Heart left ventricle (tissue), 13 donors: ENCODE measurements around the gene ALK.

Experiments
- CTCF ChIP-seq, 12 donors: fragments of 200-600 bp; sonication (generic) in 4 of 12; IDR thresholded peaks; one replicate each; pipeline versions ENCODE4 v1.5.0 to v1.8.0; 2018 to 2022; ENCODE audit warnings: antibody characterized with exemption in 12 of 12, mild to moderate bottlenecking in 5 of 12
- POLR2A ChIP-seq, 2 donors: fragments of 450-650 bp; IDR thresholded peaks; one replicate each; pipeline ENCODE4 v1.6.1; 2017; ENCODE audit warnings: antibody characterized with exemption in 2 of 2, mild to moderate bottlenecking in 2 of 2, moderate library complexity in 2 of 2
- donor health status: ischemic (EF 13 %, LVEDD 7.1; RV severe dilation, severe dysfunction).
- donor health status: DM: no; HTN: yes; CAD: no.
- donor health status: DM: no; HTN: no; CAD: no.
- donor health status: ischemic (EF 25% LVEDD 6.9; RV normal size, moderate dysfunction).
- donor health status: ischemic (EF 25% LVEDD 5.7; RV mildly dilated, moderate dysfunction).
- donor health status: ischemic (EF 35%, LVEDD 5.7; RV mildly dilated, moderate dysfunction).
- donor health status: nonischemic (EF 11% LVEDD 7.7; RV severe dilation, severe dysfunction).
- donor health status: DM: yes; HTN: yes; CAD: no.
- donor health status: PGD.
- donor health status: ischemic (EF 29% LVEDD 5.4; RV normal size, mild dysfunction).
- donor health status: nonischemic (EF 23%, LVEDD 6.1; RV moderate dilation, normal function).

GRCh38 chr2:29531626-29532025, 389.8 kb downstream of the ALK start:
- TF ChIP-seq CTCF (IDR thresholded peaks at IDR 0.05) (no peak), POLR2A (IDR thresholded peaks at IDR 0.05) (no peak)
